Astrocyte (in vitro differentiated cells and primary cell): ENCODE results near the gene PHLDA1. TPM values are rescaled to one million over a fixed set of nuclear protein-coding genes. Genes with fewer than 3 reads are reported as not detected.

Experiments
- DNase-seq: peaks from one replicate; pipeline ENCODE4 v3.0.0-alpha.2; 2010; ENCODE audit warnings: low read depth
- FAIRE-seq: peaks from 2 replicates; lab custom pipeline; 2011; peaks lifted over from hg19 to GRCh38; lab: Jason Lieb, UNC
- H2AFZ ChIP-seq: 2 replicates; pipeline ENCODE4 v1.6.0; 2012; ENCODE audit warnings: low read depth, low read length, inconsistent platforms
- H3K27ac ChIP-seq: 2 replicates; pipeline ENCODE4 v1.5.1; 2011; ENCODE audit warnings: low read depth, low read length, inconsistent platforms
- H3K27me3 ChIP-seq: 2 replicates; pipeline ENCODE4 v1.6.0; 2011; ENCODE audit warnings: low read length, inconsistent platforms; ENCODE audit not compliant: insufficient read depth
- H3K36me3 ChIP-seq: 2 replicates; pipeline ENCODE4 v1.5.1; 2011; ENCODE audit warnings: low read length, inconsistent platforms; ENCODE audit not compliant: insufficient read depth
- H3K4me1 ChIP-seq: 2 replicates; pipeline ENCODE4 v1.5.1; 2011; ENCODE audit warnings: low read length, inconsistent platforms; ENCODE audit not compliant: insufficient read depth
- H3K4me2 ChIP-seq: 2 replicates; pipeline ENCODE4 v1.6.0; 2012; ENCODE audit warnings: low read length, inconsistent platforms
- H3K4me3 ChIP-seq: 2 replicates; pipeline ENCODE4 v1.5.1; 2011; ENCODE audit warnings: low read depth, mild to moderate bottlenecking, low read length, inconsistent platforms; ENCODE audit not compliant: insufficient read depth
- H3K79me2 ChIP-seq: 2 replicates; pipeline ENCODE4 v1.6.0; 2012; ENCODE audit warnings: mild to moderate bottlenecking, low read length, inconsistent platforms; ENCODE audit not compliant: insufficient read depth
- H3K9ac ChIP-seq: 2 replicates; pipeline ENCODE4 v1.6.0; 2012; ENCODE audit warnings: mild to moderate bottlenecking, low read length, inconsistent platforms
- H3K9me3 ChIP-seq: 2 replicates; pipeline ENCODE4 v1.5.1; 2012; ENCODE audit warnings: low read depth, mild to moderate bottlenecking, low read length, inconsistent platforms; ENCODE audit not compliant: insufficient read depth
- H4K20me1 ChIP-seq: 2 replicates; pipeline ENCODE4 v1.6.0; 2012; ENCODE audit warnings: low read length, inconsistent platforms; ENCODE audit not compliant: insufficient read depth
- H3K27ac Mint-ChIP-seq: one replicate; pipeline ENCODE4 v1.8.0; 2021; ENCODE audit warnings: mild to moderate bottlenecking, mixed read lengths; ENCODE audit not compliant: unreplicated experiment
- H3K27me3 Mint-ChIP-seq: one replicate; pipeline ENCODE4 v1.8.0; 2021; ENCODE audit warnings: low read depth, mixed read lengths; ENCODE audit not compliant: unreplicated experiment
- H3K36me3 Mint-ChIP-seq: one replicate; pipeline ENCODE4 v1.8.0; 2021; ENCODE audit warnings: low read depth, mixed read lengths; ENCODE audit not compliant: unreplicated experiment
- H3K4me1 Mint-ChIP-seq: one replicate; pipeline ENCODE4 v1.8.0; 2021; ENCODE audit warnings: low read depth, mixed read lengths; ENCODE audit not compliant: unreplicated experiment
- H3K4me3 Mint-ChIP-seq: one replicate; pipeline ENCODE4 v1.8.0; 2021; ENCODE audit warnings: mild to moderate bottlenecking, moderate library complexity, mixed read lengths; ENCODE audit not compliant: unreplicated experiment
- H3K9me3 Mint-ChIP-seq: one replicate; pipeline ENCODE4 v1.8.0; 2021; ENCODE audit warnings: mild to moderate bottlenecking, mixed read lengths; ENCODE audit not compliant: unreplicated experiment
- EZH2 ChIP-seq: IDR thresholded peaks from 2 replicates; pipeline ENCODE4 v1.6.1; 2012; ENCODE audit warnings: mild to moderate bottlenecking, low read length, inconsistent platforms; ENCODE audit not compliant: insufficient read depth
- total RNA-seq: library from RNA; stranded (reverse); gene quantifications from 2 replicates; pipeline ENCODE4 v1.2.1, GENCODE V29; 2021
- TF ChIP-seq, protein P1 (sequence below): IDR thresholded peaks from 2 replicates; pipeline ENCODE4 v1.5.1; 2011; ENCODE audit warnings: low read depth, mild to moderate bottlenecking, inconsistent platforms, low read length, moderate library complexity; ENCODE audit not compliant: insufficient read depth

The PHLDA1 gene
- total RNA-seq, 1 donor from 2014 or later = 43.9 TPM

DNA sequence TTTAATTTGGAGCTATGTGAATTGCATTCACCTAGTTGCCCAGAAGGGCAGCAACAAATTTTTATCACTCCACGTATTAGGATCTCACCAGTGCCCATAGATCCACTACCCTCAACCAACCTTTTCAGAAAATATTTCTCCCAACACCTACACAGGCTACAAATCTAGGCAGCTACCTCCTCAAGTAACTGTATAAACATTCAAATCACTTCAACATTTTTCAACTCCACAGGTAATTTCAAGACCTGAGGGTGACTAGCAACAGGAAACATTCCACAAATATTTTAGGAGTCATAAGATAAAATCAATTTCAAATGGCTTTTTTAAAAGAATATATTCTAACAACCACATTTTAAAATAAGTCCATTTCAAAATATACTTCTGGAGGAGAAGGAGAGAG lies 12.9 kb downstream of the PHLDA1 start:
- no peak for DNase-seq
- Mint-ChIP-seq H3K36me3 (no peaks in the 10 kb centered on the region), H3K4me1 (peaks cover 33% of the 10 kb centered on the region), H3K4me3 (no peak overlapping the region), H3K27ac (peak overlapping the region; percentile 88), H3K9me3 (no peaks in the 10 kb centered on the region), H3K27me3 (no peaks in the 10 kb centered on the region)
- Histone ChIP-seq H3K36me3 (no peaks in the 10 kb centered on the region), H3K9ac (peak overlapping the region; percentile 3), H4K20me1 (no peaks in the 10 kb centered on the region), H3K4me1 (peaks cover 30% of the 10 kb centered on the region), H2AFZ (no peak overlapping the region), H3K27me3 (no peaks in the 10 kb centered on the region), H3K9me3 (no peaks in the 10 kb centered on the region), H3K4me3 (no peak overlapping the region), H3K4me2 (no peak overlapping the region), H3K27ac (peak overlapping the region; percentile 48), H3K79me2 (no peaks in the 10 kb centered on the region)
- TF ChIP-seq, protein P1, sequence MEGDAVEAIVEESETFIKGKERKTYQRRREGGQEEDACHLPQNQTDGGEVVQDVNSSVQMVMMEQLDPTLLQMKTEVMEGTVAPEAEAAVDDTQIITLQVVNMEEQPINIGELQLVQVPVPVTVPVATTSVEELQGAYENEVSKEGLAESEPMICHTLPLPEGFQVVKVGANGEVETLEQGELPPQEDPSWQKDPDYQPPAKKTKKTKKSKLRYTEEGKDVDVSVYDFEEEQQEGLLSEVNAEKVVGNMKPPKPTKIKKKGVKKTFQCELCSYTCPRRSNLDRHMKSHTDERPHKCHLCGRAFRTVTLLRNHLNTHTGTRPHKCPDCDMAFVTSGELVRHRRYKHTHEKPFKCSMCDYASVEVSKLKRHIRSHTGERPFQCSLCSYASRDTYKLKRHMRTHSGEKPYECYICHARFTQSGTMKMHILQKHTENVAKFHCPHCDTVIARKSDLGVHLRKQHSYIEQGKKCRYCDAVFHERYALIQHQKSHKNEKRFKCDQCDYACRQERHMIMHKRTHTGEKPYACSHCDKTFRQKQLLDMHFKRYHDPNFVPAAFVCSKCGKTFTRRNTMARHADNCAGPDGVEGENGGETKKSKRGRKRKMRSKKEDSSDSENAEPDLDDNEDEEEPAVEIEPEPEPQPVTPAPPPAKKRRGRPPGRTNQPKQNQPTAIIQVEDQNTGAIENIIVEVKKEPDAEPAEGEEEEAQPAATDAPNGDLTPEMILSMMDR = no peak
- TF ChIP-seq EZH2 = no peak
- no peak for FAIRE-seq

DNA sequence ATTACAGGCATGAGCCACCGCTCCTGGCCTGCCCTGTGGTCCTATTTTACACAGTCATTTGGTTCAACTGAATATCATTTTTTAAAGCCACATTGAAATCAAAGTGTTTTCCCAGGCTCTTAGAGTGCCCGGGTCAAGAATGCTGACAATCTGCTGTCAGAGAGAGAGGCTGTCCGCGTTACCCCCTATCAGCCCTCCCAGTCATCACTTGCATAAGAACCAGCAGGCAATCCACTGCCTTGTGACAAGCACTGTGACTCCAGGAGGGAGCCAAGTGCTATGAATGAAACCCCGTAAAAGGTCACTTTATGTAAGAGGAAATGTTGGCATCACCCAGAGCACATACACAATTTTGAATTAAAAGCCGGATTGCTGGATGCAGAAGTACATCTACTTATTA lies 13.5 kb downstream of the PHLDA1 start:
- H3K4me3 Mint-ChIP-seq = no peak overlapping the region

DNA sequence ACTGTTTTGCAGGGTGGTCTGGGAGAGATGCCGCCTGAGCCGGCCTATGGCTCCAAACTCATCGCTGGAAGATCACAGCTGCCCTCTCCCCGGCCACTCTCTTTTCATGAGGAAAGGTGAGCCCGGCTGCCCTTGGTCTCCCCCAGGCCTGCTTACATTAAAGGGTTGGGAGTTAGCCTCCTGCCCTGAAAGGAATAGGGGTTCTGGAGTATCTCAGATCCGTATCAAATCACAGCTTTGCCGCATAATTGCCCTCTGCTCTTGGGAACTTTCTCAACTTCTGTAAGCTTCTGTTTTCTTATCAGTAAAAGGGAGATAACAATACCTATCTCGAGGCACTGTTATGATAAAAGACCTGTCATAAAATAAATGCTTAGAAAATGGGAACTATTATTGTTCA lies 17.6 kb downstream of the PHLDA1 start:
- Histone ChIP-seq H3K4me2 (no peak overlapping the region), H3K27ac (no peak overlapping the region), H3K27me3 (no peaks in the 10 kb centered on the region), H4K20me1 (no peaks in the 10 kb centered on the region), H3K4me1 (peaks cover 9% of the 10 kb centered on the region), H3K36me3 (no peaks in the 10 kb centered on the region), H3K9me3 (no peaks in the 10 kb centered on the region), H3K4me3 (no peak overlapping the region), H3K9ac (no peak overlapping the region), H2AFZ (no peak overlapping the region), H3K79me2 (no peaks in the 10 kb centered on the region)
- Mint-ChIP-seq H3K9me3 (no peaks in the 10 kb centered on the region), H3K4me1 (peaks cover 18% of the 10 kb centered on the region), H3K4me3 (no peak overlapping the region), H3K27me3 (no peaks in the 10 kb centered on the region), H3K27ac (no peak overlapping the region), H3K36me3 (no peaks in the 10 kb centered on the region)
- DNase-seq = no peak
- TF ChIP-seq, protein P1 = no peak
- no peak for TF ChIP-seq EZH2
- no peak for FAIRE-seq

More for the DNA sequence above, 13.5 kb downstream of the PHLDA1 start:
- Histone ChIP-seq H3K4me2 (no peak overlapping the region), H3K9me3 (no peaks in the 10 kb centered on the region), H3K27ac (peak overlapping the region; percentile 48), H4K20me1 (no peaks in the 10 kb centered on the region), H3K36me3 (no peaks in the 10 kb centered on the region), H3K9ac (peak overlapping the region; percentile 3), H3K4me3 (no peak overlapping the region), H3K79me2 (no peaks in the 10 kb centered on the region), H2AFZ (no peak overlapping the region), H3K27me3 (no peaks in the 10 kb centered on the region), H3K4me1 (peaks cover 30% of the 10 kb centered on the region)
- FAIRE-seq = no peak
- Mint-ChIP-seq H3K27me3 (no peaks in the 10 kb centered on the region), H3K27ac (peak overlapping the region; percentile 88), H3K36me3 (no peaks in the 10 kb centered on the region), H3K9me3 (no peaks in the 10 kb centered on the region), H3K4me1 (peaks cover 33% of the 10 kb centered on the region)
- TF ChIP-seq, protein P1 = no peak
- TF ChIP-seq EZH2 = no peak
- peak; percentile 47 for DNase-seq
